Measurements from ENCODE around the gene ZNF496.

DNA sequence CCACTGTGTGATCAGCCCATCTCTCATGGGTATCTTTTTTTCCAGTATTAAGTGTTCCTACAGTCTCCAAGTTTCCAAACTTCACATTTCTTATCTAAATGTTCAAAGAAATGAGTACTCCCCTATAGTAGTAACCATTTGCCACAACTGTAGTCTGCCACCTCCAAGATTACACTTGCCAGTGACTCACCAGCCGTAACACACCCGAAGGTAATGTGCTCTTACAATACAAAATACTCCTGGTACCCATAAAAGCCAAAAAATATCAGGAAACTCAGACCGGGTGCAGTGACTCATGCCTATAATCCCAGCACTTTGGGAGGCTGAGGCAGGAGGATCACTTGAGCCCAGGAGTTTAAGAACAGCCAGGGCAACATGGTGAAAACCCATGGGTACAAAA lies 20.5 kb upstream of the ZNF496 start:
- no peak for TF ChIP-seq EZH2 (optimal IDR thresholded peaks at IDR 0.05; ENCODE audit: low read depth, low read length)
- TF ChIP-seq, protein P1, sequence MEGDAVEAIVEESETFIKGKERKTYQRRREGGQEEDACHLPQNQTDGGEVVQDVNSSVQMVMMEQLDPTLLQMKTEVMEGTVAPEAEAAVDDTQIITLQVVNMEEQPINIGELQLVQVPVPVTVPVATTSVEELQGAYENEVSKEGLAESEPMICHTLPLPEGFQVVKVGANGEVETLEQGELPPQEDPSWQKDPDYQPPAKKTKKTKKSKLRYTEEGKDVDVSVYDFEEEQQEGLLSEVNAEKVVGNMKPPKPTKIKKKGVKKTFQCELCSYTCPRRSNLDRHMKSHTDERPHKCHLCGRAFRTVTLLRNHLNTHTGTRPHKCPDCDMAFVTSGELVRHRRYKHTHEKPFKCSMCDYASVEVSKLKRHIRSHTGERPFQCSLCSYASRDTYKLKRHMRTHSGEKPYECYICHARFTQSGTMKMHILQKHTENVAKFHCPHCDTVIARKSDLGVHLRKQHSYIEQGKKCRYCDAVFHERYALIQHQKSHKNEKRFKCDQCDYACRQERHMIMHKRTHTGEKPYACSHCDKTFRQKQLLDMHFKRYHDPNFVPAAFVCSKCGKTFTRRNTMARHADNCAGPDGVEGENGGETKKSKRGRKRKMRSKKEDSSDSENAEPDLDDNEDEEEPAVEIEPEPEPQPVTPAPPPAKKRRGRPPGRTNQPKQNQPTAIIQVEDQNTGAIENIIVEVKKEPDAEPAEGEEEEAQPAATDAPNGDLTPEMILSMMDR (IDR thresholded peaks at IDR 0.05; ENCODE audit: low read length): no peak
- TF ChIP-seq EZH2phosphoT487 (IDR thresholded peaks at IDR 0.05; ENCODE audit: low read length): no peak
